M059J (cell line): ENCODE data around the gene TBC1D8. TPM values are rescaled to one million over a fixed set of nuclear protein-coding genes. Genes with fewer than 3 reads are reported as not detected.

ENCODE experiments used
- DNase-seq: peaks from one replicate; pipeline ENCODE4 v3.0.0-alpha.2; 2012; ENCODE audit warnings: low read depth
- total RNA-seq: library from RNA; depleted of rRNA; stranded (reverse); fragments of >200 nt; shearing (Covaris generic); gene quantifications from 2 replicates; pipeline ENCODE4 v1.2.3, GENCODE V29; 2014

The TBC1D8 gene
- total RNA-seq, 1 experiment from 2014 or later = 9.3 TPM

DNA sequence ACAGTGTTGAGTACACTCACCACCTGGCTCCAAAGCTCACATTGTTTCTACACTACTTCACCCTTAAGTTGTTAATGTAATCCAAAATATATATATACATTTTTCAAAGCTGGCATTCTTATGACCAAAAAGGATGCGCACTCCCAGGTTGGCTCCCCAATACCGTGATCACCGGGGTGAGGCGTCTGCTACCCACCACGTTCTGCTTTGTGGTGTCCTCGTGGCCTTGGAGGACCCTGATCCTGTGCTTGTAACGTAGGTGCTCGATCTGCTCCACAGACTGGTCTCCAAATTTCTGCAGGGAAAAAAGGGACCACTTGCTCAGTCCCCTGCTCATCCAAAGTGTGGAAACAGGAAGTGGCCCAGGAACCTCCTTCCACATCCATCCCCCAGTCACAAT lies 123.3 kb downstream of the TBC1D8 start:
- no peak for DNase-seq

DNA sequence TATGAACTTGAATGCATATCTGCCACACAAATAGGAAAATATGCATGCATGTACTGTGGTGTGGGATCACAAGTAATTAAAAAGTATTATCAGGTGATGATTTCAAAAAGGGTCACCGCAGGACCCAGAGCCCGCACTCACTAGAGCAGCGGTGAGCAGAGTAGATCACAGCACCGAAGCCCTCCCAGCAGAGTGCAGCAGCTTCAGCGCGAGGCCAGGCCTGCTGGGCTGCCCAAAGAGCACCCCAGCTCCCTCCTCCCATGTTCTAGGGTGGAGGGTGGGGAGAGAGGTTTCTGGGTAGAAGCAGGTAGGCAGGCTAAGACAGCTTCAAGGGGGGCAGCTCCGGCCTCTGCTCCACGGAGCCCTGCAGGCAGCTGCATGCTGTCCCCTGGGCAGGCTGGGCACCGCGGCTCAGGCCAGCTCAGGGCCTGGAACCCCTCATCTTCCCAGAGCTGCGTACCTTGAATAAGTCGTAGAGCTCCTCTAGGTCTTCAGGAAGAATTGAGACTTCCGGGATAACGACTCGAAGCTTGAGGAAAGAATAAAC lies 124.2 kb downstream of the TBC1D8 start:
- DNase-seq = no peak

DNA sequence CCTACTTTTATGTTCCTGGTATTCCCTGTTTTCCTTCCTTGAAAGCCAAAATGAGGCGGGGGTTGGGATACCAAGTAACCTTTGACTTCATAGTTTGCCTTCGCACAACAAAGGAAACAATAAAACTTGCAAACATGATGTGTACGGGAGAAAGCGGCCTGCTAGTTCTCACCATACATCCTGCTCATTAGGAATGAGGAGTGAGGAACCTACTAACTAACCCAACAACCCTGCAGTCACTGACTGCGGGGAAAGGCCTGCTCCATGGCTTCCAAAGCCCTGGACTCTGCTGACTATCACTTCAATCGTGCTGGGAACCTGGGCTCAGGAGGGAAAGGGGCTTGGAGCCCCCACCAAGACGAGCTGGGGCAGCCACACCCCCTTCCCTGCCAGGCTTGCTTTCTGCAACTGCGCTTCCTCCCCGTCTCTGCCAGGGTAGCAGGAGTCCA lies 124.9 kb downstream of the TBC1D8 start:
- no peak for DNase-seq

GRCh38 chr2:101025561-101025960 lies 125.6 kb downstream of the TBC1D8 start:
- DNase-seq = no peak

DNA sequence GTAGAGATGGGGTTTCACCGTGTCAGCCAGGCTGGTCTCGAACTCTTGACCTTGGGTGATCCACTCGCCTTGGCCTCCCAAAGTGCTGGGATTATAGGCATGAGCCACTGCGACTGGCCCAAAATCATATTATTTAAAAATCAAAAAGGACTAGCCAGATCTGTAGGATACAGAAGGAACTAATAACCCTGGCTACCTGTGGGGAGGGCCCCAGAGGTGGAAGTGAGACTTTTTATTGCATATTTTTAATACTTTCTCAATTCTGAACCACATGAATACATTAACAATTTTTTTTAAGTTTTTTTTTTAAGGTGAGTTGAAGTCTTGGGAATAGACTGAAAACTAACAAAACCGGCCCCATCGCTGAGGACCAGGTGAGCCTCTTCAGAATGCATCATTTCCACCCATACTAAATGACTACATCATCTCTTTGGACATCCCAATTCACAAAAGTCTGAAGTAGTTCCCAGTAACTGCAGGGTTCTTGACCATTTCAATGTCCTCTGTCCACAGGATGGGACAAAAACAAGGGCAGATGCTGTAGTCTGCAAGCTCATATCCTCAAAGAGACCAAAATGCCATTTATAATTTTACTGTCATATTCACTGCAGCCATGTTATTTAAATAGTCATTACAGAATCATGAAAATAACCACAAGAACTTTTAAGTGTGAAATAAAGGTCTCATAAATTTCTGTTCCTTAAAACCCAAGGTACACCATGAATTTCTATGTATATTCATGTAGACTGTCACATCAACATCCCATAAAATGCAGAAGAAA lies 127.7 kb downstream of the TBC1D8 start:
- DNase-seq = no peak

- DNase-seq = no peak
These were observed 129.0 kb downstream of the TBC1D8 start for GRCh38 chr2:101022221-101022620.

DNA sequence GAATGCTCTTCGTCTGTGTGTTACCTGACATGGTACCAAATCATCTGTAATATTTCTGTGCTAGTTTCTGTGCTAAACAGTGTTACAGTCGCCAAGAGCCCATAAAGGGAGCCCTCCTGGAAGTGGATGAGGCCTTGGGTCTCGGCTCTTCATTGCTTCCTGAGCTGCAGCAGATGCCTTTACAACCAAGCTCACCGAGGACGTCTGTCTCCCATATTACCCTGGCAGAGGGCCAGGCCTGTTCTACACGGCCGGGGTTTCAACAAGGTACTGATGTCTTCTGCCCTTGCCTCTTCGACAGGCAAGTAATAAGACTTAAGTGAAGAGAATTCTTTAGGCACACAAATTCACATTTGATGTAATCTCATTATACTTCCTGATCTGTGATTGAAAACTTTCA lies 132.2 kb downstream of the TBC1D8 start:
- DNase-seq = no peak

GRCh38 chr2:101017371-101017770 lies 133.8 kb downstream of the TBC1D8 start:
- DNase-seq = no peak

DNA sequence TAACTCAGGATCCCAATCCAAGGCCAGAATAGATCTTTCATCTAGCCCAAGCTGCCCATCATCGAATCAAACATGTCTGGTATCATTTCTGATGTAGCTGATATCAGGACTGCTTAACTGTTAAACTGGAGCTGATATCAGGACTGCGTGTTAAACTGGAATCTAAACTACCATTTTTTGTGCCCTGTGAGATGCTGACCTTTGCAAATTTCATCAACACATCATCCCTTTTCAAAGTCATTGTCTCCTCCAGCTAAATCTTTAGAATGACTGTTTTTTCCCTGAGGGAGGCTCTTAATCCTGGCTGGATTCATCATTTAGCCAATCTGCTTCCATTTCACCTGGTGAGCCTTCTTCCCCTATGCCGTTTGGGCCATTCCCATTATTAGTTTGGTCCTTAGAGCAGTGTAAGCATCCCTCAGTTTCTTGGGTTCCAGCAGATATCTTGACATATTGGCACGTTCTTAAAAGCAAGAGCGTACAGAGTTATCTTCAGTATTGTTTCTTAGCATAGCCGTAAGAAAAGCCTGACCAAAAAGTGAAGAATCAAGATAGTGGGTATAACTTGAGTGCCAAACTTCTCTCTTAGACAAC lies 136.8 kb downstream of the TBC1D8 start:
- DNase-seq = no peak

- peak; percentile 31 for DNase-seq
These were observed 138.4 kb downstream of the TBC1D8 start for GRCh38 chr2:101012706-101013181.

- DNase-seq = no peak
These were observed 139.0 kb downstream of the TBC1D8 start for GRCh38 chr2:101012054-101012705.

GRCh38 chr2:101011152-101011551 lies 140.0 kb downstream of the TBC1D8 start:
- no peak for DNase-seq

GRCh38 chr2:101007415-101008345 lies 143.5 kb downstream of the TBC1D8 start:
- no peak for DNase-seq

GRCh38 chr2:101006065-101006715 lies 145.0 kb downstream of the TBC1D8 start:
- DNase-seq = no peak

- no peak for DNase-seq
These were observed 146.4 kb downstream of the TBC1D8 start for GRCh38 chr2:101004620-101005325.

GRCh38 chr2:101003278-101003775 lies 147.9 kb downstream of the TBC1D8 start:
- DNase-seq = no peak

GRCh38 chr2:101002562-101003277 lies 148.5 kb downstream of the TBC1D8 start:
- DNase-seq = peak; percentile 10

GRCh38 chr2:101001691-101002561 lies 149.3 kb downstream of the TBC1D8 start, which contains the start of gene RPL31:
Gene RPL31, plus strand, starts transcription at chr2:101002289. Its CDS starts 413 bp downstream, at chr2:101002702.
- DNase-seq = peak; percentile 96
